SK-N-MC (cell line): ENCODE results near the gene ASB5.

Experiments
- DNase-seq: peaks from one replicate; pipeline ENCODE4 v3.0.0-alpha.2; 2011; ENCODE audit warnings: low read depth, low spot score
- H3K27ac ChIP-seq: fragments of 200-600 bp; sonication (generic); 2 replicates; pipeline ENCODE4 v1.5.1; 2016; ENCODE audit warnings: mixed run types
- H3K36me3 ChIP-seq: fragments of 200-600 bp; sonication (generic); 2 replicates; pipeline ENCODE4 v1.6.1; 2017; ENCODE audit warnings: antibody characterized with exemption, low read length, mixed read lengths; ENCODE audit not compliant: insufficient read depth
- H3K4me3 ChIP-seq: fragments of 200-600 bp; sonication (generic); 2 replicates; pipeline ENCODE4 v1.5.1; 2016
- H3K9ac ChIP-seq: fragments of 200-600 bp; sonication (generic); 2 replicates; pipeline ENCODE4 v1.8.0; 2017; ENCODE audit warnings: mixed run types, mixed read lengths; ENCODE audit not compliant: insufficient read length
- H3K9me3 ChIP-seq: fragments of 200-600 bp; sonication (generic); 2 replicates; pipeline ENCODE4 v1.6.1; 2017; ENCODE audit warnings: low read depth, mild to moderate bottlenecking, antibody characterized with exemption, low read length, moderate library complexity, mixed read lengths
- EZH2 ChIP-seq: fragments of 200-600 bp; sonication (generic); IDR thresholded peaks from one replicate; pipeline ENCODE4 v1.6.1; 2017; ENCODE audit warnings: antibody characterized with exemption
- FOXP2 ChIP-seq: optimal IDR thresholded peaks from 2 replicates; pipeline ENCODE3; 2011; ENCODE audit warnings: mild to moderate bottlenecking, moderate library complexity; ENCODE audit not compliant: insufficient read depth; ENCODE audit errors: extremely low read length, control extremely low read depth
- POLR2AphosphoS5 ChIP-seq: IDR thresholded peaks from 2 replicates; pipeline ENCODE4 v1.6.1; 2012; ENCODE audit warnings: mild to moderate bottlenecking, low read depth, low read length, borderline replicate concordance

Gene ASB5

DNA sequence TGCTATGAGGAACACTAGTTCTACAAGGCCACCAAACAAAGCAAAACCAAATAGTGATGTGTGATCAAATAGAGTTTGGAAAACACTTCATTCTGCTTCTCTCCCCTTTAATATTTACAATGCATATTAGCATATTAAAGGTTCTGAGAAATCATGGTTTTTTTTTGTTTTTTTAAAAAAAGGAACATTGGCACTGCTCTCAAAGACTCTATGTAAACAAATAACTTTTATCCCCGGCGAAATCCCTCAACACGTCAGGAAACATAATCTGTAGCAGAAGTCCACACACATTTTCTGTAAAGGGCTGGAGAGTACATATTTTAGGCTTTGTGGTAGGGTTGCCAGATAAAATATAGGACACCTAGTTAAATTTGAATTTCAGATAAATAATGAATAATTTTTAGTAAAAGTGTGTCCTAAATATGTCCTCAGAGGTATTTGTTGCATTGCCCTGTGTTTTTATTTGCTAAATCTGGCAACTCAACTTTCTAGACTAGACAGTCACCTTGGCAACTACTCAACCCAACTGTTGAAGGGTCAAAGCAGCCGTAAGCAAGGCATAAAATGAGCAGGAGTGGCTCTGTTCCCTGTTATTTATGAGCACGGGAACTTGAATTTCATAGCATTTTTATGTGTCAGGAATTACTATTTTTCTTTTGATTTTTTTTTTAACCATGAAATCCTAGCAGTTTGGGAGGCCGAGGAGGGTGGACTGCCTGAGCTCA, 82.2 kb downstream of the ASB5 start:
- Histone ChIP-seq H3K4me3 (no peak overlapping the region), H3K36me3 (no peaks in the 10 kb centered on the region), H3K27ac (no peak overlapping the region), H3K9ac (no peak overlapping the region), H3K9me3 (no peaks in the 10 kb centered on the region)
- DNase-seq: no peak
- TF ChIP-seq EZH2: no peak
- TF ChIP-seq POLR2AphosphoS5: no peak
- no peak for TF ChIP-seq FOXP2

DNA sequence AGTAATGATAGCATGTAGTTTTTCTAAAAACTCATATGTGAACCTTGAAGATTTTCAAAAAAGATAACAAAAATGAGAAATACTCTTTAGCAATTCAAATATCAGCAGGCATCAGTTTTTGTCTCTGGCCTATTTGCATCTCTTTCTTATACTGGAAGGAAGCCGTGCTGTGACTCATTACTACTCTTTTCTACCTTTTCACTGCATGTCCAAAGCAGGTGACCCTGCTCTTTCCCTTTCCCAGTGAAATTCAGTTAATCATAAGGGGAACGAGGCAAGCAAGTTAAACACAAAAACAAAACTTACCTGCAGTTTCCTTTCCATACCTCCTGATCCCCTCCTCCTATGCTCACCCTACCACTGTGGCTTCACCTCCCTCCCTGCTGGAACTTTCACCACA, 83.0 kb downstream of the ASB5 start:
- H3K9ac ChIP-seq: no peak overlapping the region
- no peaks in the 10 kb centered on the region for H3K36me3 ChIP-seq
- H3K27ac ChIP-seq: no peak overlapping the region
- no peak overlapping the region for H3K4me3 ChIP-seq
- DNase-seq: no peak
- TF ChIP-seq EZH2 (no peak), FOXP2 (no peak), POLR2AphosphoS5 (no peak)
- no peaks in the 10 kb centered on the region for H3K9me3 ChIP-seq

DNA sequence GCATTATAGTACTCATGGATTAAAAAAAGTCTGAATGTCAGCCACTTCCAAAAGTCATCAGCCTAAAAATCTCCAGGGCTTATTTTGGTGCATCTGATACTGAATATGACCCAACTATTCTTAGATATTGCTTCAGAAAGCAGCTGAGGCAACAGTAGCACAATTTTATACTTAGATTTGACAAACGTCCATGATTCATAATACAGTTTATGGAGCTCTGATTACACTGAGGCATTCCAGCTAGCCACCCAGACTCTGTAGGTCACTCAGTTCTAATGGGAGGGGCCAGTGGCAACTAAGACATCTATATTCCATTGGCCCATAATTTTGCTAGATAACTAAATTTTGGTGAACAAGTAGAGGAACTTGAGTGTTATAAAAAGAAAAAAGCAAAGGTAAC, 84.0 kb downstream of the ASB5 start:
- TF ChIP-seq POLR2AphosphoS5 (no peak), EZH2 (no peak), FOXP2 (no peak)
- no peak overlapping the region for H3K4me3 ChIP-seq
- H3K9ac ChIP-seq: no peak overlapping the region

More for the DNA sequence above, 84.0 kb downstream of the ASB5 start:
- no peaks in the 10 kb centered on the region for H3K36me3 ChIP-seq
- no peak overlapping the region for H3K27ac ChIP-seq
- no peaks in the 10 kb centered on the region for H3K9me3 ChIP-seq
- DNase-seq: no peak
